Measurements from ENCODE around the gene SSUH2. TPM values are rescaled to one million over a fixed set of nuclear protein-coding genes. Genes with fewer than 3 reads are reported as not detected.

The SSUH2 gene
- total RNA-seq, 4 donors from 2014 or later, result 0.32 to 5.1 (median 0.66) TPM; not detected in 1

DNA sequence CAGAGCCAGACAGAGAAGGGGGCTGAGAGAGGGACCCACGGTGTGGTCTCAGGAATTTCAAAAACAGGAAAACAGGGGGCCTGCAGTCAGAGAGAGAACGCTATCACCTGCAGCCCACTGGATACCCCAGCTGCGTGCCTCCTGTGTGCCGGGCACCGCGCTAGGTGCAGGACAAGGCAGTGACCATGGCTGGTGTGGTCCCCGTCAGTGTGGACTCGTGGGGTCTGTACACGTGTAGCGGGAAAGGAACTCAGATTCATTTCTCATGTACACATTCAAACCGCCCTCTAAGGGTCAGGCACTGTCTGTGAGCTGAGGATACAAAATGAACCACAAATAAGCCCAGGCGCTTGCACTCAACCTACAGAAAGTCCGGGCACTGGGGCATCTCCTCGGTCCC lies 20.9 kb downstream of the SSUH2 start:
- Histone ChIP-seq H3K4me1 (peaks cover 9 to 11% (median 10%) of the 10 kb centered on the region in 4 donors), H3K27ac (replicated peaks in 1 of 4) (no peak overlapping the region), H3K27me3 (peaks cover 0 to 6% (median 0%) of the 10 kb centered on the region in 4 donors), H3K4me3 (no peak overlapping the region), H3K36me3 (no peaks in the 10 kb centered on the region), H3K9me3 (peaks cover 0 to 7% (median 3%) of the 10 kb centered on the region in 4 donors)
- TF ChIP-seq POLR2A (IDR thresholded peaks at IDR 0.05; ENCODE audit: low read depth) (no peak), POLR2AphosphoS5 (IDR thresholded peaks at IDR 0.05) (no peak)
- TF ChIP-seq, protein P1, sequence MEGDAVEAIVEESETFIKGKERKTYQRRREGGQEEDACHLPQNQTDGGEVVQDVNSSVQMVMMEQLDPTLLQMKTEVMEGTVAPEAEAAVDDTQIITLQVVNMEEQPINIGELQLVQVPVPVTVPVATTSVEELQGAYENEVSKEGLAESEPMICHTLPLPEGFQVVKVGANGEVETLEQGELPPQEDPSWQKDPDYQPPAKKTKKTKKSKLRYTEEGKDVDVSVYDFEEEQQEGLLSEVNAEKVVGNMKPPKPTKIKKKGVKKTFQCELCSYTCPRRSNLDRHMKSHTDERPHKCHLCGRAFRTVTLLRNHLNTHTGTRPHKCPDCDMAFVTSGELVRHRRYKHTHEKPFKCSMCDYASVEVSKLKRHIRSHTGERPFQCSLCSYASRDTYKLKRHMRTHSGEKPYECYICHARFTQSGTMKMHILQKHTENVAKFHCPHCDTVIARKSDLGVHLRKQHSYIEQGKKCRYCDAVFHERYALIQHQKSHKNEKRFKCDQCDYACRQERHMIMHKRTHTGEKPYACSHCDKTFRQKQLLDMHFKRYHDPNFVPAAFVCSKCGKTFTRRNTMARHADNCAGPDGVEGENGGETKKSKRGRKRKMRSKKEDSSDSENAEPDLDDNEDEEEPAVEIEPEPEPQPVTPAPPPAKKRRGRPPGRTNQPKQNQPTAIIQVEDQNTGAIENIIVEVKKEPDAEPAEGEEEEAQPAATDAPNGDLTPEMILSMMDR (IDR thresholded peaks at IDR 0.05), result no peak
- intact Hi-C loops (cut with DNase I), result loop anchor here (2.0 to 5.0 kb wide), 2 partner anchors 121 to 181 kb away; partner anchors contain the start of gene LMCD1
- WGBS, result 78% methylated on average over 9 of the region's 14 CpGs
- no peak for DNase-seq (ENCODE audit: extremely low spot score)

DNA sequence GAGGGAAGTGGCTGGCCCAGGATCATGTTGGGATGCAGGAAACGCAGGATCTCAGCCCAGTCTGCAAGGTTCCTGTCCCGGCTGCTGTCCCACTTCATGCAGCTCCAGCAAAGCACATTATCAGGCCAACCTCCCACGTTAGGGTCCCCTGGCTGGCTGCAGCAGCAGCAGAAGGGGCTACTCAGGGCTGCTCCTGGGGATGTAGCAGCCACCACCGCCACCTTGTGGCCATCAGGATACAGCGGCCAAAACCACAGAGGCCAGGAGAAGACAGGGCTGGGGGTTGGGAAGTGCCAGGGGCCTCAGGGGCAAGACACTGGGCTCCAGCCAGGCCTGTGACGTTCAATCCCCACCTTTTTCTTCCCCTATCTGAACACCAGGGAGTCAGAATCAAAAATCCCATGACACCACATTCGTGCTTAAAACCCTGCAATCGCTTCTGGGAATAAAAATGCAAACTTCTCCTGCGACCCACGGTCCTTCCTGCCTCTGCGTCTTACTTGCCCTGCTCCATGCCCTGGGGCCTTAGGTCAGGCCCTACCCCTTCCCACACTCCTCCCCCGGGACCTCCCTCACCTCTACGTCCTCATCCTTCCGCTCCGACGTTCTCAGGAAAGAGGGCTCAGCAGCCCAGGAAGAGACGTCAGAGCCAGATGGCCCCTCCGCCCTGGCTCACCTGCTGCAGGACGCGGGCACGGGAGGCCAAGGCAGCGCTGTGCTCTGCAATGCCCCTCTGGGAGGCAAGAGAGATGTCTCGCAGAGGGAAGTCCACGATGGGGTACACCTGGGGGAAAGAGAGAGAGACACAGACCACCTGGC lies 21.5 kb downstream of the SSUH2 start:
- Histone ChIP-seq H3K4me3 (peak overlapping the region in 1 of 4 donors; percentile 2), H3K36me3 (no peaks in the 10 kb centered on the region), H3K9me3 (peaks cover 0 to 7% (median 3%) of the 10 kb centered on the region in 4 donors), H3K27ac (replicated peaks in 1 of 4) (no peak overlapping the region), H3K27me3 (peaks cover 0 to 6% (median 0%) of the 10 kb centered on the region in 4 donors), H3K4me1 (peaks cover 9 to 11% (median 10%) of the 10 kb centered on the region in 4 donors)
- WGBS, result 46% methylated on average over 22 of the region's 24 CpGs
- TF ChIP-seq EP300 (IDR thresholded peaks at IDR 0.05), result no peak
- no peak for TF ChIP-seq POLR2AphosphoS5 (IDR thresholded peaks at IDR 0.05)
- TF ChIP-seq POLR2A (IDR thresholded peaks at IDR 0.05; ENCODE audit: low read depth), result no peak
- TF ChIP-seq, protein P1 (IDR thresholded peaks at IDR 0.05), result peak; percentile 78 to 89 (median 86)
- DNase-seq (ENCODE audit: extremely low spot score), result no peak
- intact Hi-C loops (cut with DNase I), result loop anchor here (2.0 to 5.0 kb wide), 2 partner anchors 121 to 180 kb away; partner anchors contain the start of gene LMCD1

DNA sequence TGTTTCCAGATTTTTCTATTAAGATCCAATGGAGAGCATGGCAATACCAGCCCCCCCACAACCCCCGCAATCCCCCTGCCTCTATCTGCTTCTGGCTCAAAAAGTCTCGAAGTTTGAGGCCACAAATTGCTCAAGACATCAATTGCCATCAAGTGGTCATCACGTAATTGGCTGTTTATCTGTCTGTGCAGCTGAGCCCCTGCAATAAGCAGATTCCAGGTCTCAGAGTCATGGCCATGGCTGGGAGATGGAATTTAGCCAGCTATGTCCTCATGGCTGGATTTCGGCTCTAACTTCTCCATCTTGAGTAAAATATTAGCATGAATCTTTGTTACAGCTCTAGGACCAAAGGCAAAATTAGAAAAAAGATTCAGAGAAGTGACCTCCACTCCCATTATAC lies 22.7 kb downstream of the SSUH2 start:
- TF ChIP-seq POLR2AphosphoS5 (IDR thresholded peaks at IDR 0.05) (no peak), EP300 (IDR thresholded peaks at IDR 0.05) (no peak), POLR2A (IDR thresholded peaks at IDR 0.05; ENCODE audit: low read depth) (no peak)
- TF ChIP-seq, protein P1 (IDR thresholded peaks at IDR 0.05), result no peak
- H3K4me3 ChIP-seq, result no peak overlapping the region
- peaks cover 0 to 7% (median 3%) of the 10 kb centered on the region in 4 donors for H3K9me3 ChIP-seq
- H3K4me1 ChIP-seq, result peaks cover 9 to 11% (median 10%) of the 10 kb centered on the region in 4 donors
- no peak for DNase-seq (ENCODE audit: extremely low spot score)
- no peaks in the 10 kb centered on the region for H3K36me3 ChIP-seq
- H3K27me3 ChIP-seq, result peaks cover 0 to 6% (median 0%) of the 10 kb centered on the region in 4 donors
- WGBS, result 83% methylated on average over 4 of the region's 4 CpGs
- intact Hi-C loops (cut with DNase I), result loop anchor here (2.0 to 5.0 kb wide), 2 partner anchors 120 to 179 kb away; partner anchors contain the start of gene LMCD1
- no peak overlapping the region for H3K27ac ChIP-seq (replicated peaks in 1 of 4)

DNA sequence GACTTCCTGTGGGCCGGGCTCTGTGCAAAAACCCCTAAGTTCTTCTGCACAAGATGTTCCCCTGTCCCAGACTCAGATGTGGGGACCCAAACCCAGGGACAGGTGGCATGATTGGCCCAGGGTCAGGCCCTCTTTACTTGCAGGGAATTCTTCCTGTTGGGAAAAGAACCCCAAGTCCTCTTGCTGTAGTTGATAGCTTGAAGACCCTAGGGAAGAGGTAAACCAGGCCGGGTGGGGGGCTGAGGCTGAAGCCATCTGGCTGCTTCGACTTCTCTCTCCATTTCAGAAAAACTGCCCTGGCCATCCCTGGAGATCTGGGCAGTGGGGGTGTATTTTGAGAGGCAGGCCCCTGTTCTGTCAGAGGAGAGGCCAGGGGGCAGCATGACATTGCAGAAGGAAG lies 23.5 kb downstream of the SSUH2 start:
- intact Hi-C loops (cut with DNase I), result loop anchor here (5.0 kb wide), 1 partner anchor 119 kb away; the partner anchor contains the start of gene LMCD1
- TF ChIP-seq EP300 (IDR thresholded peaks at IDR 0.05) (no peak), POLR2A (IDR thresholded peaks at IDR 0.05; ENCODE audit: low read depth) (no peak), POLR2AphosphoS5 (IDR thresholded peaks at IDR 0.05) (no peak)
- TF ChIP-seq, protein P1 (IDR thresholded peaks at IDR 0.05), result no peak
- H3K36me3 ChIP-seq, result no peaks in the 10 kb centered on the region
- H3K9me3 ChIP-seq, result peaks cover 0 to 7% (median 3%) of the 10 kb centered on the region in 4 donors
- H3K4me1 ChIP-seq, result peaks cover 9 to 11% (median 10%) of the 10 kb centered on the region in 4 donors
- H3K27me3 ChIP-seq, result peaks cover 0 to 6% (median 0%) of the 10 kb centered on the region in 4 donors
- H3K4me3 ChIP-seq, result no peak overlapping the region
- 82% methylated on average over 3 of the region's 3 CpGs for WGBS
- no peak for DNase-seq (ENCODE audit: extremely low spot score)
- H3K27ac ChIP-seq (replicated peaks in 1 of 4), result no peak overlapping the region

All from esophagus muscularis mucosa (tissue), 4 donors.